ENCODE data around the gene FUZ.

- TF ChIP-seq EZH2phosphoT487 (IDR thresholded peaks at IDR 0.05; ENCODE audit: insufficient read depth, low read depth) (no peak), EZH2 (IDR thresholded peaks at IDR 0.05; ENCODE audit: insufficient read depth, poor library complexity, severe bottlenecking) (no peak)
Measured at GRCh38 chr19:49779731-49780555, 33.1 kb downstream of the FUZ start.

All from GM23248 (cell line).